ENCODE data around the gene XRCC5.

Gene XRCC5

DNA sequence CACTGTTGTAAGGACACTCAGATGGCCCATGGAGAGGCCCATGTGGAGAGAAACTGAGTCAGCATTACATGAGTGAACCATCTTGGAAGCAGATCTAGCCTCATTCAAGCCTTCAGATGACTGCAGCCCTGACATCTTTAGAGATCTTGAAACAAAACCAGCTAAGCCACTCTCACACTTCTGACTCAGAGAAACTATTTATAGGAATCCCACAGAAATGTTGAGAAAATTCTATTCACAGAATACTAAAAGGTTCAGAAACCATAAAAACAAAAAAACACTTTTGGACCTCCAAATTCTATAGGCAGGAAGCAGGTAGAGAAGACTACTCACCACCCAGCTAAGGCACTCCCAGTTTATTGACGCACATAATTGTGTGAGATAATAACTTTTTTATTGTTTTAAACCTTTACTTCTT is 18.8 kb upstream of the XRCC5 start:
- Histone ChIP-seq H3K4me1 (no peaks in the 10 kb centered on the region), H3K36me3 (no peaks in the 10 kb centered on the region), H3K27me3 (no peaks in the 10 kb centered on the region), H3K4me3 (no peak overlapping the region), H3K9me3 (no peaks in the 10 kb centered on the region), H3K27ac (no peak overlapping the region)
- DNase-seq: no peak
- intact Hi-C loops (cut with DNase I; ENCODE audit: low total_unique reads): no loop called here
- TF ChIP-seq CTCF (IDR thresholded peaks at IDR 0.05): no peak

DNA sequence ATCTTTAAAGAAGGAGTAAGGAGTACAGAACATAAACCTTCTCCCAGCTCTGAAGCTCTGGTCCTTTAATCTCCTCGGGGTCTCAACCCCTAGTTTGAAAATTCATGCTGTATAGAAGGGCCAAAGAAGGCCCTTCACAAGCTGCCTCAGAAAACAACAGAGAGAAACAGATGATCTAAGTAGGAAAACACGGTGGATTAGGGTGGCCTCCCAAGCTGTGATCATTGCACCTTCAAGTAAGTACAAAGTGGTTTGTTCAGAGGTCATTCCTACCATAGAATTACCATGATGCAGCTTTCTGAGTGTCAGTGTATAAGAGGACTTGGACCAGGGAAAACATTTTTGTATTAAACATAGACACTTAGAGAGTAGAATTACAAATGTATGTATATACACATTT is 16.5 kb upstream of the XRCC5 start:
- Histone ChIP-seq H3K9me3 (no peaks in the 10 kb centered on the region), H3K27me3 (peaks cover 0 to 5% of the 10 kb centered on the region in 2 donors), H3K36me3 (no peaks in the 10 kb centered on the region), H3K4me1 (no peaks in the 10 kb centered on the region), H3K4me3 (no peak overlapping the region), H3K27ac (no peak overlapping the region)
- no peak for TF ChIP-seq CTCF (IDR thresholded peaks at IDR 0.05)
- intact Hi-C loops (cut with DNase I; ENCODE audit: low total_unique reads): no loop called here
- DNase-seq: no peak

DNA sequence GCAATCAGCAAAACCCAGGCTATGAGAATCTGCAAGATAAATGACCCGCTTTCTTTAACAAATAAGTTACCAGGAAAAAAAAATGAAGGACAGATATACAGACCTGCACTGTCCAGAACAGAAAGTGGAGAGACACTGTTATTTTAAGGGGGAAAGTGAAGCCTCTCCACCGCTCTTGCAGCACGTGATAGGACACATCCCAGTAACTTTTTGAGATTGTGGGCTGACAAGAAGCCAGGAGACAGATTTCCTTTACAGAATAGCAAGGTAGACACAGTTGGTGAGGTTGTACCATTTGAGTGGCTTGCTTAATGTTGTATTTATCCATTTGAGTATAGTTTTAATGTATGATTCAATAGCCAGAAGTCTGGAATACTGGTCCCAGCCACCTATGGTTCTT is 14.4 kb upstream of the XRCC5 start:
- no peaks in the 10 kb centered on the region for H3K9me3 ChIP-seq

GRCh38 chr2:216098421-216099334 is 10.5 kb upstream of the XRCC5 start:
- Histone ChIP-seq H3K27me3 (peaks cover 0 to 5% of the 10 kb centered on the region in 2 donors), H3K27ac (no peak overlapping the region), H3K4me1 (no peaks in the 10 kb centered on the region), H3K4me3 (no peak overlapping the region), H3K36me3 (no peaks in the 10 kb centered on the region), H3K9me3 (no peaks in the 10 kb centered on the region)
- TF ChIP-seq CTCF (IDR thresholded peaks at IDR 0.05): no peak
- DNase-seq: no peak
- intact Hi-C loops (cut with DNase I; ENCODE audit: low total_unique reads): no loop called here

More for the DNA sequence above, 14.4 kb upstream of the XRCC5 start:
- no peak for DNase-seq
- H3K36me3 ChIP-seq: no peaks in the 10 kb centered on the region
- peaks cover 0 to 5% of the 10 kb centered on the region in 2 donors for H3K27me3 ChIP-seq
- no peaks in the 10 kb centered on the region for H3K4me1 ChIP-seq
- no peak overlapping the region for H3K27ac ChIP-seq
- TF ChIP-seq CTCF (IDR thresholded peaks at IDR 0.05): no peak
- H3K4me3 ChIP-seq: no peak overlapping the region
- intact Hi-C loops (cut with DNase I; ENCODE audit: low total_unique reads): no loop called here

- Histone ChIP-seq H3K9me3 (no peaks in the 10 kb centered on the region), H3K4me1 (no peaks in the 10 kb centered on the region), H3K36me3 (no peaks in the 10 kb centered on the region), H3K27ac (no peak overlapping the region), H3K4me3 (no peak overlapping the region), H3K27me3 (peaks cover 0 to 4% of the 10 kb centered on the region in 2 donors)
- no peak for TF ChIP-seq CTCF (IDR thresholded peaks at IDR 0.05)
- intact Hi-C loops (cut with DNase I; ENCODE audit: low total_unique reads): no loop called here
- no peak for DNase-seq
These were observed 8.0 kb upstream of the XRCC5 start for GRCh38 chr2:216101109-216101508.
